MM.1S (cell line): Measurements from ENCODE around the gene FBXO40.
"Not testable (repeated sequence)": the region's sequence is repeated elsewhere in the genome, so short reads cannot be mapped to it uniquely, and the experiment has no call there.

Experiments
- EZH2 ChIP-seq: fragments of 300-600 bp; sonication (generic); optimal IDR thresholded peaks from 2 replicates; pipeline ENCODE3; 2017; ENCODE audit warnings: low read depth, mild to moderate bottlenecking, antibody characterized with exemption, low read length, mixed read lengths
- TF ChIP-seq, protein P1 (sequence below): fragments of 300-600 bp; sonication (generic); IDR thresholded peaks from 2 replicates; pipeline ENCODE4 v1.5.1; 2016; ENCODE audit warnings: antibody characterized with exemption, low read length, mixed read lengths

DNA sequence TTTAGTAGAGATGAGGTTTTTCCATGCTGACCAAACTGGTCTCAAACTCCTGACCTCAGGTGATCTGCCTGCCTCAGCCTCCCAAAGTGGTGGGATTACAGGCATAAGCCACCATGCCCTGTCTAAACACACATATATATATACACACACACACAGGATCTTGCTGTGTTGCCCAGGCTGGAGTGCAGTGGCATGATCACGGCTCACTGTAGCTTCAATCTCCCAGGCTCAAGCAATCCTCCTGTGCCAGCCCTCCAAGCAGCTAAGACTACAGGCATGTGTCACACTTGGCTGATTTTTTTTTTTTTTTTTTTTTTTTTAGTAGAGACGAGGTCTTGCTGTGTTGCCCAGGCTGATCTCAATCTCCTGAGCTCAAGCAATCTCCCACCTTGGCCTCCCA, 6.7 kb downstream of the FBXO40 start:
- TF ChIP-seq, protein P1, sequence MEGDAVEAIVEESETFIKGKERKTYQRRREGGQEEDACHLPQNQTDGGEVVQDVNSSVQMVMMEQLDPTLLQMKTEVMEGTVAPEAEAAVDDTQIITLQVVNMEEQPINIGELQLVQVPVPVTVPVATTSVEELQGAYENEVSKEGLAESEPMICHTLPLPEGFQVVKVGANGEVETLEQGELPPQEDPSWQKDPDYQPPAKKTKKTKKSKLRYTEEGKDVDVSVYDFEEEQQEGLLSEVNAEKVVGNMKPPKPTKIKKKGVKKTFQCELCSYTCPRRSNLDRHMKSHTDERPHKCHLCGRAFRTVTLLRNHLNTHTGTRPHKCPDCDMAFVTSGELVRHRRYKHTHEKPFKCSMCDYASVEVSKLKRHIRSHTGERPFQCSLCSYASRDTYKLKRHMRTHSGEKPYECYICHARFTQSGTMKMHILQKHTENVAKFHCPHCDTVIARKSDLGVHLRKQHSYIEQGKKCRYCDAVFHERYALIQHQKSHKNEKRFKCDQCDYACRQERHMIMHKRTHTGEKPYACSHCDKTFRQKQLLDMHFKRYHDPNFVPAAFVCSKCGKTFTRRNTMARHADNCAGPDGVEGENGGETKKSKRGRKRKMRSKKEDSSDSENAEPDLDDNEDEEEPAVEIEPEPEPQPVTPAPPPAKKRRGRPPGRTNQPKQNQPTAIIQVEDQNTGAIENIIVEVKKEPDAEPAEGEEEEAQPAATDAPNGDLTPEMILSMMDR: not testable (repeated sequence)
- not testable (repeated sequence) for TF ChIP-seq EZH2
